SW 1271 (cell line): ENCODE data around the gene SFRP5.

ENCODE experiments used
- DNase-seq, 2 experiments: peaks; one replicate each; lab custom pipeline; 2025; lab: John Stamatoyannopoulos, UW

Gene SFRP5

GRCh38 chr10:97785731-97786130 lies 13.9 kb upstream of the SFRP5 start:
- DNase-seq: no peak

- no peak for DNase-seq
Measured at GRCh38 chr10:97785231-97785630, 13.4 kb upstream of the SFRP5 start.

GRCh38 chr10:97784200-97784810 lies 12.5 kb upstream of the SFRP5 start:
- DNase-seq: no peak

- DNase-seq: no peak
Measured at GRCh38 chr10:97782455-97783228, 10.8 kb upstream of the SFRP5 start.

GRCh38 chr10:97781618-97782331 lies 10.0 kb upstream of the SFRP5 start:
- no peak for DNase-seq

GRCh38 chr10:97780841-97781617 lies 9.2 kb upstream of the SFRP5 start:
- DNase-seq: no peak

- DNase-seq: no peak
Measured at GRCh38 chr10:97779975-97780374, 8.2 kb upstream of the SFRP5 start.

- no peak for DNase-seq
Measured at GRCh38 chr10:97779492-97779891, 7.7 kb upstream of the SFRP5 start.

- no peak for DNase-seq
Measured at GRCh38 chr10:97778452-97779302, 6.9 kb upstream of the SFRP5 start.

GRCh38 chr10:97777143-97777542 lies 5.3 kb upstream of the SFRP5 start:
- DNase-seq: no peak

GRCh38 chr10:97774811-97775294 lies 3.1 kb upstream of the SFRP5 start:
- DNase-seq: no peak

GRCh38 chr10:97773096-97773495 lies 1.3 kb upstream of the SFRP5 start:
- no peak for DNase-seq

- DNase-seq: peak in 1 of 2 experiments; percentile 32
Measured at GRCh38 chr10:97771055-97771891, 526 bp downstream of the SFRP5 start.

GRCh38 chr10:97770255-97770654 lies 1.5 kb downstream of the SFRP5 start:
- no peak for DNase-seq

GRCh38 chr10:97768322-97769315 lies 3.2 kb downstream of the SFRP5 start:
- no peak for DNase-seq

- DNase-seq: no peak
Measured at GRCh38 chr10:97766996-97767924, 4.5 kb downstream of the SFRP5 start.

- DNase-seq: no peak
Measured at GRCh38 chr10:97766106-97766810, 5.5 kb downstream of the SFRP5 start.
